ENCODE data around the gene NRBF2. TPM values are rescaled to one million over a fixed set of nuclear protein-coding genes. Genes with fewer than 3 reads are reported as not detected.

NRBF2 gene
- total and polyA plus RNA-seq, 2 experiments from 2014 or later = 35.6 to 44.5 TPM

- Histone ChIP-seq H3K79me2 (peaks cover 4% of the 10 kb centered on the region), H3K27ac (peak overlapping the region; percentile 9), H3K4me2 (no peak overlapping the region), H3K27me3 (no peaks in the 10 kb centered on the region), H3K9me3 (ENCODE audit: low read depth) (no peaks in the 10 kb centered on the region), H3K4me1 (ENCODE audit: insufficient read depth) (peaks cover 5% of the 10 kb centered on the region), H2AFZ (no peak overlapping the region), H4K20me1 (ENCODE audit: insufficient read depth, poor library complexity, severe bottlenecking) (peaks cover 2% of the 10 kb centered on the region), H3K9me2 (replicated peaks; ENCODE audit: insufficient read depth) (no peaks in the 10 kb centered on the region), H3K36me3 (replicated peaks; ENCODE audit: insufficient read depth, low read depth) (no peaks in the 10 kb centered on the region), H3K4me3 (no peak overlapping the region)
- DNase-seq (ENCODE audit: low spot score) = peak; percentile 22
- 73% methylated on average over 2 of the region's 2 CpGs for WGBS (ENCODE audit: low lambda C conversion rate, missing lambda C conversion rate)
- TF ChIP-seq EZH2phosphoT487 (IDR thresholded peaks at IDR 0.05; ENCODE audit: low read depth, severe bottlenecking, unreplicated experiment) = no peak
- no peak for TF ChIP-seq EZH2 (IDR thresholded peaks at IDR 0.05; ENCODE audit: borderline replicate concordance)
- TF ChIP-seq, protein P1, sequence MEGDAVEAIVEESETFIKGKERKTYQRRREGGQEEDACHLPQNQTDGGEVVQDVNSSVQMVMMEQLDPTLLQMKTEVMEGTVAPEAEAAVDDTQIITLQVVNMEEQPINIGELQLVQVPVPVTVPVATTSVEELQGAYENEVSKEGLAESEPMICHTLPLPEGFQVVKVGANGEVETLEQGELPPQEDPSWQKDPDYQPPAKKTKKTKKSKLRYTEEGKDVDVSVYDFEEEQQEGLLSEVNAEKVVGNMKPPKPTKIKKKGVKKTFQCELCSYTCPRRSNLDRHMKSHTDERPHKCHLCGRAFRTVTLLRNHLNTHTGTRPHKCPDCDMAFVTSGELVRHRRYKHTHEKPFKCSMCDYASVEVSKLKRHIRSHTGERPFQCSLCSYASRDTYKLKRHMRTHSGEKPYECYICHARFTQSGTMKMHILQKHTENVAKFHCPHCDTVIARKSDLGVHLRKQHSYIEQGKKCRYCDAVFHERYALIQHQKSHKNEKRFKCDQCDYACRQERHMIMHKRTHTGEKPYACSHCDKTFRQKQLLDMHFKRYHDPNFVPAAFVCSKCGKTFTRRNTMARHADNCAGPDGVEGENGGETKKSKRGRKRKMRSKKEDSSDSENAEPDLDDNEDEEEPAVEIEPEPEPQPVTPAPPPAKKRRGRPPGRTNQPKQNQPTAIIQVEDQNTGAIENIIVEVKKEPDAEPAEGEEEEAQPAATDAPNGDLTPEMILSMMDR (IDR thresholded peaks at IDR 0.05; ENCODE audit: poor library complexity) = no peak
Observed at GRCh38 chr10:63197344-63198092, 64.4 kb downstream of the NRBF2 start.

DNA sequence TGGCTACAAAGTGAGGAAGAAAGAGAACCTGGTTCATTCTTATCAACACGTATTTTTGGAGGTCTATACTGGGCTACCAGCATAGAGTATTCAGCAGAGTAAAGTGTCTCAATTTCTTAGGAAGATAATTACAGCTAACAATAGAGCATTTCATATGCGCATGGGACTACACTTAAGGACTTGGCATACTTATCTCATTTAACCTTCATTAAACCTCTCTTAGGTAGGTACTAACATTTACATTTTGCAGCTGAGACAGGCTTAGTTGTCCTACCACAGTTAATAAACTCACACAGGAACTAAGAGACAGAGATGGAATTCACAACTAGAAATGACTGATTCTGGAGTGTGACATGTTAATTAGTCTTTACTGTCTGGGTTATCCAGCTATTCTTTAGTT lies 66.6 kb downstream of the NRBF2 start:
- H3K4me3 ChIP-seq = no peak overlapping the region
- H4K20me1 ChIP-seq (ENCODE audit: insufficient read depth, poor library complexity, severe bottlenecking) = peaks cover 3% of the 10 kb centered on the region
- H3K27ac ChIP-seq = no peak overlapping the region
- DNase-seq (ENCODE audit: low spot score) = no peak
- H3K36me3 ChIP-seq (replicated peaks; ENCODE audit: insufficient read depth, low read depth) = no peaks in the 10 kb centered on the region
- no peak overlapping the region for H3K4me2 ChIP-seq
- peaks cover 8% of the 10 kb centered on the region for H3K79me2 ChIP-seq
- no peak overlapping the region for H2AFZ ChIP-seq
- no peaks in the 10 kb centered on the region for H3K27me3 ChIP-seq
- 95% methylated on average over 2 of the region's 2 CpGs for WGBS (ENCODE audit: low lambda C conversion rate, missing lambda C conversion rate)
- H3K9me2 ChIP-seq (replicated peaks; ENCODE audit: insufficient read depth) = no peaks in the 10 kb centered on the region
- H3K4me1 ChIP-seq (ENCODE audit: insufficient read depth) = peaks cover 5% of the 10 kb centered on the region
- no peaks in the 10 kb centered on the region for H3K9me3 ChIP-seq (ENCODE audit: low read depth)
- TF ChIP-seq EZH2 (IDR thresholded peaks at IDR 0.05; ENCODE audit: borderline replicate concordance) = no peak
- no peak for TF ChIP-seq EZH2phosphoT487 (IDR thresholded peaks at IDR 0.05; ENCODE audit: low read depth, severe bottlenecking, unreplicated experiment)
- TF ChIP-seq, protein P1 (IDR thresholded peaks at IDR 0.05; ENCODE audit: poor library complexity) = no peak

DNA sequence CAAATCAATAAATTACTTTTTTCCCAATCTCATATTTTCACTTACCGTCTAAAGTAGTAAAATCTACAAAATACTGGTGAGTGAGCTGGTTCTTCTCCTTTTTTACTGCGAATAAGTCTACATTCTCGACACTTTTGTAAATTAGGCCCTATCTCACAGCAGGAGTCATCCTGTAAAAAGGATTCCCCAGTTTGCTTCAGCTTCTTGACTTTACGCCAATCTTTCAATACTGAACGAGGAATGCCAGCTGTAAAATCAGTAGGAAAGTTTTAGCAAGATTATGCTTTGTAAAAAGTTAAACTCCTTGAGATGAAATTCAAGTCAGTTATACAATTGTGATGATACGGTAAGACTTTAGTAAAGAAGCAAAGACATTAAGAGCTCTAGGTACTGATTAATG lies 67.3 kb downstream of the NRBF2 start:
- 73% methylated on average over 6 of the region's 6 CpGs for WGBS (ENCODE audit: low lambda C conversion rate, missing lambda C conversion rate)
- no peak overlapping the region for H3K4me3 ChIP-seq
- H3K9me3 ChIP-seq (ENCODE audit: low read depth) = no peaks in the 10 kb centered on the region
- no peak overlapping the region for H3K27ac ChIP-seq
- peaks cover 5% of the 10 kb centered on the region for H3K4me1 ChIP-seq (ENCODE audit: insufficient read depth)
- DNase-seq (ENCODE audit: low spot score) = no peak
- H3K4me2 ChIP-seq = no peak overlapping the region
- no peak for TF ChIP-seq EZH2 (IDR thresholded peaks at IDR 0.05; ENCODE audit: borderline replicate concordance)
- TF ChIP-seq, protein P1 (IDR thresholded peaks at IDR 0.05; ENCODE audit: poor library complexity) = no peak
- no peak for TF ChIP-seq EZH2phosphoT487 (IDR thresholded peaks at IDR 0.05; ENCODE audit: low read depth, severe bottlenecking, unreplicated experiment)
- no peaks in the 10 kb centered on the region for H3K27me3 ChIP-seq
- H2AFZ ChIP-seq = no peak overlapping the region
- no peaks in the 10 kb centered on the region for H3K36me3 ChIP-seq (replicated peaks; ENCODE audit: insufficient read depth, low read depth)
- peaks cover 8% of the 10 kb centered on the region for H3K79me2 ChIP-seq
- peaks cover 3% of the 10 kb centered on the region for H4K20me1 ChIP-seq (ENCODE audit: insufficient read depth, poor library complexity, severe bottlenecking)
- no peaks in the 10 kb centered on the region for H3K9me2 ChIP-seq (replicated peaks; ENCODE audit: insufficient read depth)
